ENCODE measurements around the gene PANK1.

- TF ChIP-seq CTCF (IDR thresholded peaks at IDR 0.05; ENCODE audit: low read depth, low read length) (no peak), EZH2phosphoT487 (IDR thresholded peaks at IDR 0.05; ENCODE audit: low read depth) (no peak)
Measured at GRCh38 chr10:89621438-89621837, 23.6 kb downstream of the PANK1 start.
